NK-92 treated with Interleukin-12 subunit alpha and Interleukin-12 subunit beta, amount 100 ng/mL, for 24 hours (cell line): Measurements from ENCODE around the gene DST.

Source experiments
- DNase-seq: peaks from one replicate; lab custom pipeline; 2025; lab: John Stamatoyannopoulos, UW

Gene DST

GRCh38 chr6:56434606-56435005 is 208.1 kb downstream of the DST start:
- DNase-seq = no peak

- no peak for DNase-seq
Observed at GRCh38 chr6:56433119-56433518, 209.6 kb downstream of the DST start.

- DNase-seq = no peak
Observed at GRCh38 chr6:56432194-56432593, 210.5 kb downstream of the DST start.

DNA sequence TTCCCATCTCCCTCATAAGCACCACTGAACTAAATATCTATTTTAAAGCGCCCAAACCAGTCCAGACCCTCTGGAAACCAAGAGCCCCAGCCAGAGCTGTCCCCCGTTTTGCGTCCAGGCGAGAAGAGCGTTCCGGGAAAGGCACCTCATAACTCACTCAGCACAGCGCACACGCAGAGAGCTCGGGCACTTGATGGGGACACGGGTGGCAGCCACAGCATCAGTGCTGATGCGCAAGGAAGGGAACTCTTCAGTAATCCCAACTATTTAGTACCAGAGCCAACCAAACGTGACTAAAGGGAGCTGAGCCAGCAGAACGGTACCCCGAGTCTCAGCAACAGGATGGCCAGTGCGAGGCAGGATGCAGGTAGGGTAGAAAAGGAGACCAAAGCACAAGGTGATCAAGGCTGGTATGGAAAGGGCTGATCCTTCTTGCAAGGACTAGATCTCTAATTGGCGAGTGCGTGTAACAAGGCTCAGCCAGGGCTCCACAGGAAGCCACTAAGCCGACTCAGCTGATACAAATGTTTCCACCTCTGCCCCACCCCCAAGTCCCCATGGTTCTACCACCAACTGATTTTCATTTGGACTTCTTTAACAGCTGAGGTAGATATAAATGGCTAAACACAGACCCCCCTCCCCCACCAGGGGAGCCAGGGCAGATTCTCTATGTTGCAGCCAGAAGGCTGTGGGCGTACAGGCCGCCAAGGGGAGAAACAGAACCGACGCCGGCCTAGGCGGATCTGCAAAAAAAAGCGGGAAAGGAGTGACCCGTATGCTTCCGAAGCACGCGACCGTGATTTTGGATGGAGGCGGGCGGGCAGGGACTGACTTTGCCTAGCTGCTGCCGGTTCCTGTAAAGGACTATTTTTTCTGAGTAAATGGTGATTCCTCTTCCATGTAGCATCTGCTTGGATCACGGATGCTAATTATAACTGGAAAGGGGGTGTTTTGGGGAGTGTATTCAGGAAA is 211.8 kb downstream of the DST start:
- no peak for DNase-seq

DNA sequence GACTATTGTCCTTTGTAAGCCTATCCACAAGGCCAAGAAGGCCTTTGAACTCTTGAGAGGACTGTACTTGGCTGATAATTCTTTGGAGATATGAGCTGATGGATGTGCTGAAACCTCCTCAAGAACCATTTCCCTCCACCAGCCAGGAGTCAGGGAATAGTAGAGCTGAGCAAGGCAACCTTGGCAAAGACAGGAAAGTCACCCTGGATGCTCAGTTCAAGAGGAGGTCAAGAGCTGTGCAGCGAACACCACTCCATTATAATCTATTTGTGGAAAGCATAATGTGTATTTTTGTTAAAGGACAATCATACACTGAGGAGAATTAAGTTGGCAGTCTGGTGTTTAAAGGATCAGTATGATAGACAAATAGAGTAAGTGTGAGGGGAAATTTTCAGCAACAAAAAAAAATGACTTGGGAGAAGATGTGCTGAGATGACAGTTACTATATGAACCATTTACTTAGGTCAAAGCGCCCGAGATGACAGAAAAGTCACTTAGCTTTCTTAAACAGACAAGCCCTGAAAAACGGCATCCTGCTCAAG is 218.1 kb downstream of the DST start:
- no peak for DNase-seq

DNA sequence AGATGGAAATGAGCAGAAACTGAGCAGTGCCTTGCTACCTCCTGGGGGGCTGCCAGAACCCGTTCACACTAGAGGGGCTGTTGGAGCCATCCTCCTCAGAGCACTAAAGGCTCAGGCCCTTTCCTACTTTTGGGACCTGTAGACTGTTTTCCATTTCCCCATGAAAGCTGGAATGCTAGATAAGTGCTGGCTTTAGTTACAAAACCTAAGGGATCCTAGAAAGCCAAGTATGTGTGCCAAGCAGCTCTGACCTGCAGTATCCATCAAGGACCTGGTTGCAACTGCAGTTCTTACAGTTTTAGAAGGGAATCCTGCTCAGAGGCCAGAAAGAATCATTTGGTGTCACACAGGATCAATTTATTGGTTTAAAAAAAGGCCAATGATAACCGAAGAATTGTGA is 218.6 kb downstream of the DST start:
- no peak for DNase-seq

DNA sequence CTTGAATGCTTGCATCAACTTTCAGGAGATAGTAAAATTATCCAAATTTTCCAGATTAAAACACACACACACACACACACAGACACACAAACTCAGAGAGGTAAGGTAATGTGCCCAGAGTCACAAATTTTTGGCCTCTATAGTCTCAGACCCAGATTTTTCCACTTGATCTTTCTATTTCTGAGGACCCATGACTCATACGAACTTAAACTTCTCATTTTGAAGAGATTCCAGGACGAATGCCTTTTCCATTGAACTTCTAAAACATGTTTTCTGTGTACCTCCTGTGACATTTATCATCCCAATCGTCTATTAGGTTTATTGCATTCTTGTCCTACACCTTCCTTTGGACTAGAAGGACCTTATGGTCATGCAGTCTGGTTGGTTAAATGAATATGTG is 222.4 kb downstream of the DST start:
- DNase-seq = no peak

DNA sequence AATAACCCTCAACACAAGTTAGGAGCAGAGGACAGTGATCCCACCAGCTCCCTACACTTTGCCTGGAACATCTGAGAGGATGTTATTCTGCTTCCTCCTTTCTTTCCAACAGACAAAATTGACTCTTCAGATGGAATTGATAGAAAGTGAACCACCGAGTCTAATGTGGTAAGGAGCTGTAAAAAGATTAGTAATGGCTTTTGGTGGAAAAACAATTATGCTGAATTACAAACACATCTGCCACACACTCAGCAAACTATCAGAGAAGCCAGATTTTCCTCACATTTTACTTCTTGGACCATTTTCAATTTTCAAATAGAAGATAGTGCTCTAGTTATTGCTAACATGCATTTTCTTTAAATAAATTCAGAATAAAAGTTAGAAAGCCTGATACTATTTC is 223.5 kb downstream of the DST start:
- DNase-seq = no peak

DNA sequence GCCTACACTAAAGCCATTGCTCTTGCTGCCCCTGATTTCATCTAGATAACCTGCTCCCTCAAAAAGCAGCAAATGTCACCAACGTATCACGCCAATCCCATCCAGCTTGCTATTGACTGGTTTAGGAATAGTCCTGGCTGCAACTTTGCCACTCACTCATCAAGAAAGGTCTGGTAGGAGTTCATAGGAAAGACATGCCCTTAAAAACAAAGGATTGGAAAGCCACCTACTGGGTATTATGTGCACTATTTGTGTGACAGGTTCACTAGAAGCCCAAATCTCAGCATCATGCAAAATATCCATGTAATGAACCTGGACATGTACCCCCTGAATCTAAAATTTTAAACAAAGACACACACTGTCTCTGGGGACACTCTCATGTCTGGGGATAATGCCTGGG is 224.9 kb downstream of the DST start:
- no peak for DNase-seq

DNA sequence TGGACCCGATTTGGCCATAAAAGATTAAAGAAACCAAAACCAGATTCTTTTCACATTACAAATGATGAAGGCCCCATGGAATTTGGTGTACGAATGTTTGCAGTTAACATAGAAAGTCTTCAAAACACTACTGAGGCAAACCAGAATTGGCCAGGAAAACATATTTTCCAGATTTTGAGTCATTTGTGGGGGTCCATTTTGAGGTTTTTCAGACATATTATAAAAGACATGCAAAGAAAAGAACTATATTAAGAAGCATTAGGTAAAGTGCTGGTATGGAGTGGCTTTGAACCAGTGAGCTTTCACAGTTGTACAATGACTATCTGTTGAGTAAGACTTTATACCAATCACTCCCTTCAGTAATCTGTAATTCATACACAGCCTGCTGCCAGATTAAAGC is 226.4 kb downstream of the DST start:
- no peak for DNase-seq

DNA sequence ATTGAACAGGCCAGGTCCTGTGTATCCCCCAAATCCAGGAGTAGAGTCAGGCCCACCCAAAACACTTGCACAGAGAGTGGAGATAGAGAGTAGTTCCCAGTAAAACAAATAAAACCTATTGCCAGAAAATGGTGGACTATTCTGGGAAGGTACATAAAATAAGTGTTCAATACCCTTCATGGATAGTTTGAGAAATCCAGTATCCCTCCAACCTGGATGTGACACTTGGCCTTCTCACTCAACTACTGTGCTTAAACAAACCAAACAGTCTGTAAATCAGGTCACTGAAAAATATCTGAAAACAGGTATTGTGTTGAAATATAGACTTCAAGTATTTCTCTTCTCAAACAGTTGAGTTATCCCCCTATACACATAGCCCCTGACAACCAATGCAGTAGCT is 233.7 kb downstream of the DST start:
- no peak for DNase-seq
